ENCODE results near the gene SLC38A3.
"Not testable (repeated sequence)": the region's sequence is repeated elsewhere in the genome, so short reads cannot be mapped to it uniquely, and the experiment has no call there.

The SLC38A3 gene

DNA sequence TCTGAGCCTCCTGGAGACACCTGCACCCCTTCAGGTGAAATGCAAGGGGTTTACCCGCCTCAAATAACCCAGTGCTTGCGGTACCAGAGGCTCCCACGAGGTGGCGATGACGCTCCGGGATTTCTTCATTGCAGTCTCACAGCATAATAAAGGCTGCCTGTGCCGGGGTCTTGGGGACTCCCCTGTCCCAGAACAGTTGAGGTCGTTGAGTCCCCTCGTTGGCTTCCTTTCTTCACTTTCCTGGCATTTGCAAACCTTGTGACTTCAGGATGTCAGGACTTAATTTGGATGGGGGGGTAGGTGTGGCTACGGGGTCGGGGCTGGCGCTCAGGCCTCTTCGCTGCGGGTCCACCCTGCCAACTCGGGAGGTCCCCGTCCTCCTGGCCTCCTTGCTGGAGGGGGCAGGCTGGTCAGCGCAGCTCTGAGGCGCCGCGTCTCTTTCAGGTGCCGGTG is 12.4 kb upstream of the SLC38A3 start:
- peak; percentile 40 to 70 for DNase-seq

- DNase-seq = no peak
Observed at GRCh38 chr3:50193286-50193685, 11.8 kb upstream of the SLC38A3 start.

DNA sequence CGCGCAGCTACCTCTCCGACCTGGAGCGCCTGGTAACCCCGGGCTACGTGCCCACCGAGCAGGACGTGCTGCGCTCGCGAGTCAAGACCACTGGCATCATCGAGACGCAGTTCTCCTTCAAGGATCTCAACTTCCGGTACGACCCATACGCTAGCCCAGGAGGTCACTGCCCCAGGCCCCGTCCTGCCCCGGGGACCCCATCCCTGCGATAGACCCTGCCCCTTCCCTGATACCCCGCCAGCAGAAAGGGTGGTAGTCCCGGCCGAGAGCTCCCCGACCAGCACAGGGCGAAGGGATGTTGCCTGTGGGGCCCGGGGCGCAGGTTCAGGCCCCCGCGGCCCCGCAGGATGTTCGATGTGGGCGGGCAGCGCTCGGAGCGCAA is 11.3 kb upstream of the SLC38A3 start:
- peak in 1 of 2 experiments; percentile 22 for DNase-seq

DNA sequence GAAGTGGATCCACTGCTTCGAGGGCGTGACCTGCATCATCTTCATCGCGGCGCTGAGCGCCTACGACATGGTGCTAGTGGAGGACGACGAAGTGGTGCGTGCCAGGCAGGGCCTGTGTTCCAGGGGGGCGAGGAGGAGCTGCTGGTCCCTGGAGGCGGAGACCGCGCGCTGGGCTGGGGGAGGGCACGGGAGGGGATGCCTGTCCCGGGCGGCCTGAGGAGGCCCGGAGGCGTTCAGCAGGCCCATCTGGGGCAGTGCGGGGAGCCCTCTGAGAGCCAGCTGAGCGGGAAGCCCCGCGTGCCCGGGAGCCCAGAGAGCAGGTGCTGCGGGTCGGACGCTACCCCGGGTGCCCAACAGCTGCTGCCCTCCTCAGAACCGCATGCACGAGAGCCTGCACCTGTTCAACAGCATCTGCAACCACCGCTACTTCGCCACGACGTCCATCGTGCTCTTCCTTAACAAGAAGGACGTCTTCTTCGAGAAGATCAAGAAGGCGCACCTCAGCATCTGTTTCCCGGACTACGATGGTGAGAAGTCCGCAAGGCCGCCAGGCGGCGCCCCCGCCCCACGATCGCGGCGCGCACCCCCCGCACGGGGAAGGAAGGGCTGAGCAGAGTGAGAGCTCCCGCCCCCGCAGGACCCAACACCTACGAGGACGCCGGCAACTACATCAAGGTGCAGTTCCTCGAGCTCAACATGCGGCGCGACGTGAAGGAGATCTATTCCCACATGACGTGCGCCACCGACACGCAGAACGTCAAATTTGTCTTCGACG is 10.8 kb upstream of the SLC38A3 start:
- peak; percentile 51 to 79 for DNase-seq

DNA sequence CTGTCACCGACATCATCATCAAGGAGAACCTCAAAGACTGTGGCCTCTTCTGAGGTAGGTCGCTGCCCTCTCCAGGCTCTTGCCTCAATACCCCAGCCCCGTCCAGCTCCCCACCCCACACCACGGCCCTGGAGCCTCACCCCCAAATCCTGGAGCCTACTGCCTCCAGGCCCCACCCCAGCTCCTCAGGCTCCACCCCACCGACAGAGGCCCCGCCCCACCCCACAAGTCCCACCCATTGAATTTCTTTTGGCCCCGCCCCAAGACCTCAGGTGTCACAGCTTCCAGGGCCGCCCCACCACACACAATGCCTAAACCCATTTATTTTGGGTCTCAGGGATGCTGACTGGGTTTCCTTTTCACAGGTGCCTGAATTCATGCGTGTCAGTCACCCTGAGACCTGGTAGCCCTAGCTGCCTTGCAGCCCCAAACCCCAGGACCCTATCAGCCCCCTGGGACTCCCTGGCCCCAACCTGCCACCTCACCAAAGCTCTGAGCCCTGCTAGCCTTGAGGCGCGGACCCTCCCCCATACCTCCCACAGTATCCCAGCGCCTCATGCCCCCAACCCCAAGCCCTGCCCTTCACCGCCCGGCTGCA is 10.1 kb upstream of the SLC38A3 start:
- no peak for DNase-seq

- no peak for DNase-seq
Observed at GRCh38 chr3:50195501-50196252, 9.4 kb upstream of the SLC38A3 start.

DNA sequence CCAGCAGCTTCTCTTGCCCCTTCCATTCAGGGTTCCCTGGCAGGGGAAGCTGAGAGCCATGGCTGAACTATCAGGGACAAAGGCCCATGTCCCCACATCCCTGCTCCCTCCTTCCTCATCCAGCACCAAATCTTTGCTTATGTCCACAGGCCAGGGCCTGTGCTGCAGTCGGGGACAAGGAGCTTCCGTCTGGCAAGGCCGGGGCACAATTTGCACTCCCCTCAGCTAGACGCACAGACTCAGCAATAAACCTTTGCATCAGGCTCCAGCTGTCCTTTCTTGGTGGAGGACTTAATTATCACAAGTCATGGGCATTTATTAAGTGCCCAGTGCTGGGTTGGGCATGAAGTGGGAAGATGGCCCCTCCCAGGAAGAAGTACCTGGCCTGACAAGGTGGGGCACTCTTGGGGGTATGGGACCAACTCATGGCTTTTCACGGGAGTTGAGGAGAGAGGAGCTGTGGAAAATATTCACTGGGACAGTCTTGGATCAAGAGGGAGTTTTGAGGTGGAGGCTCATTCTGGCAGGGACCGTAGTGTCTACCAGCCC is 8.7 kb upstream of the SLC38A3 start:
- DNase-seq = no peak

DNA sequence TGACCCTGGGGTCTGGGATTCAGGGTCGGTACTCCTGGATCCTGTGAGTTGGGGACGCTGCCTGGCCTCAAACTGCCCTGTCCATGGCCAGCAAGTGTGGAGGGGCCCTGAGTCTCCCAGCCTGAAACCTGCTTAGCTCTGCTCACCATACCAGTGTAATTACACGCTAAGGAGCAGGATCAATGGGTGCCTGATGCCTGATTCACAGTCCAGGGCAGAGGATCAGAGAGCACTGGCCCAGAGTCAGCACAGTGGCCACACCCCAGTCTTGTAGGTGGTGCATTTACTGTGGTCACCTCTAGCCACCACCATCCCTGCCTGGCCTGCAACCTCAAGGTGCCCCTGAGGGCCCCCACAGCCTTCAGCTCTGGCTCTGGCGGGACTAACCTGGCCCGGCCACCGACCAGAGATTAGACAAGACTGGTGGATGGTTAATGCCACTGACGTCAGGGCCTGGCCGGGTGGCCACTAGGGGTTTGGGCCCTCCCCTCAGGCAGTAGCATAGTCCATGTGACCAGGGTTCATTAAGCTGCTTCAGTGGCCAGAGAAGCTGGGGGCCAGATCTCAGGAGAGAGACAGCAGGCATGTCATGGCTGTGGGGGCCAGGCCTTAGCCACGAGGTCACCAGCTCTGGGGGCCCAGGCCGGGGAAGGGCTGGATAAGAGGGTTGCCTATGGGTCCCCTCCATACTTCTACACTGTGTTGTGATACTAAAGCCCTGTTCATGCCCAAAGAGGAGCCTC is 3.3 kb upstream of the SLC38A3 start:
- DNase-seq = no peak

- no peak for DNase-seq
Observed at GRCh38 chr3:50202353-50203112, 2.5 kb upstream of the SLC38A3 start.

- DNase-seq = no peak
Observed at GRCh38 chr3:50203113-50203808, 1.8 kb upstream of the SLC38A3 start.

GRCh38 chr3:50203809-50204803 is 965 bp upstream of the SLC38A3 start:
- DNase-seq = peak in 1 of 2 experiments; percentile 19

DNA sequence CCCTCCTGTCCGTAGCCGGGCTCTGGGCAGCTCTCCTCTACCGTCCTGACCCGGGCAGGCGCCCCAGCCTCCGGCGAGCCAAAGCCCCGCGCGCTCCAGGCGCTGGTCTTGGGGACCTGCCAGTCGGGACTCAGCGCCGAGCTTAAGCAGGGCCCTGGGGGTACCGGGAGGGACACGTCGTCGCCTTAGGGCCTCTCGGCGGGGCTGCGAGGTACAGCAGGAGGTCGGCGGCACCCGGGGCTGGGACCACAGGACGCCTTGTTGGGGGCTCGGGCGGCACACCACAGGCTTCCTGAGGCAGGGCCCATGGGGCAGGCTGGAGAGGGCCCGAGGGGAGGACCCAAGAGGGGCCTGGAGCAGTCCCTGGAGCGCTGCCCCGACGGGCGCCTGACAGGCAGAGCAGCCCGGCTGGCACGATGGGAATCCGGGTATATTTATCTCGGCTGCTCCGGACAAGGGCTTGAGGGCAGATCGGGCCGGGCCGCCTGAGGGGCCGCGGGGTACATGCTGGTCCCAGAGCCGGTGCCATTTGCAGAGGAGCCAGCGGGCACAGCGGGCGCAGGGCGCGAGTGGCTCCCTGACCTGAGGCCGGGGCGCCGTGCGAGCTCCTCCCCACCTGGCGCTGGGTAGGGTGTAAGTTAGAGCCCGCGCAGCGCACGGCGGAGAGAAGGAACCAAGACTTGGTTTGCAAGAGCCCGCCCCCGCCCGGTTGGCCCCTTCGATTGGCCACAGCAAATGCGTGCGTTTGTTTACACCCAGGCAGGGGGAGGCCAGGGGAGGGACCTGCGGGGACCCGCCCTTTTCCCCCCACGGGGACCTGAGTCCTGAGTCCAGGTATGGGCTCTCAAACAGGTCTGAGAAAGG is 574 bp downstream of the SLC38A3 start:
- DNase-seq = peak in 1 of 2 experiments; percentile 36

GRCh38 chr3:50207359-50208042 is 2.4 kb downstream of the SLC38A3 start:
- no peak for DNase-seq

DNA sequence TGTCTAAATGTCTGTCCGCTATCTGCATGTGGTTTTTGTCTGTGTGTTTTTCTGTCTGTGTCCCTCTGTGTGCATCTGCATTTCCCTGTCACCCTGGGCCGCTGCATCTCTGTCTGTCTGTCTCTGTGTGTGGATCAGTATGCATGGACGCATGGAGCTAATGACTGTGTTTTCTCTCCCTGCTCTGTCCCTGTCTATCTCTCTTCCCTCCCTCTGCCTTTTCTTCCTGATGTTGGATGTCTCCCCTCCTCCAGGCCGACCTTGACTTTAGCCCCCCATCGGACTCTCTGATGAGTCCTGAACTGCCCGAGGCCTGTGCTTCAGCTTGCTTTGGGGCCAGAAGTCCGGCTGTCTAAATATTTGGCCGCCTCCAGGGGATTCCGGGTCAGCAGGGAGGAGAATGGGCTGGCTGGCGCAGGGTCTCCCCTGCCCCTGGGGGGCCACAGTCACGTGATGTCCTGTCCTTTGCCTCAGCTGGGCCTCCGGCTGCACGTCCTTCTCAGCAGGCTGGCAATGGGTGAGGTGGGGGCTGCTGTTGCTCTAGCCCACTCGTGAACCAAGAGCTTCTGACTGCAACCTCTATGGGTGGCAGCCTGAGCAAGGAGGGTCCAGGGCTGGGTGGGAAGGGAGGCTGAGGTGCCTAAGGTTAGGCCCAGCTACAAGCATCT is 3.7 kb downstream of the SLC38A3 start:
- DNase-seq = no peak

GRCh38 chr3:50210176-50210509 is 5.1 kb downstream of the SLC38A3 start:
- DNase-seq = no peak

DNA sequence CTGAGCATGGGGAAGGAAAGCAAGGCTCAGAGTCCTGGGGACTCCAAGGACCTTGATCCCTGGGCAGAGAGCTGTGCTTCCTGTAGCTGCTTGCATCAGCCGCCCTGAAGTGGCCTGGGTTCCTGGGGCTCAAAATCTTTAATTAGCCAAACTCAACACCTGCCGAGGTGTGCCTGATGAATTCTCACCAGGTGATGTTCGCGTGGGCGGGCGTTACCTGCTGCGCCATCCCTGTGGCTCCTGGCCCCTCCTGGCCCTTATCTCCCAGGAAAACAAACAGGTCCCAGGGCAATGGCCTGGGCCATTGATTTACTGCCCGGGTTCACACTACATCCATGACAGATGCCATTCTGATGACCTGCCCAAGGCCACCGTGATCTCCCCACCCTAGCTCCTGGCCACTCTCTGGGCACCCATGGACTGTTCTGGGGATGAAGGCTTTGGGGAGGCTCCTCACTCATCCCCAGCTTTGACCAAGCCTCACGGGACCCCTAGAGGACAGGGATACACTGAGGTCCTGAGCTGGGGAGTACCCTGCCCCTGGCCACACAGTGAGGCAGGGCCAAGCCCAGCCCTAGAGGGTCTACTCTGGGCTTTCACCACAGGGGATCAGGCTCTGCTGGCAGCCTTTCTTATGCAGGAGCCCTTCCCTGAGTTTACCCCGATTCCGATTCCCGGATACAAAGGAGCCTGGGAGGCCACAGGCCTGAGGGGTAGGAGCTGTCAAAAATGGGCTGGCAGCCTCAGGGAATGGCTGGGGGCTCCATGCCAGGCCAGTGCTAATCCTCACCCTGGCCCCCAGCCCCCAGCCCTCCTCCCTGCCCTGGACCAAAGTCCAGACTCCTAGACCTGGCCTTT is 5.7 kb downstream of the SLC38A3 start:
- DNase-seq = no peak

GRCh38 chr3:50211368-50211717 is 6.3 kb downstream of the SLC38A3 start:
- not testable (repeated sequence) for DNase-seq
